ENCODE results near the gene MRPS14. TPM values are rescaled to one million over a fixed set of nuclear protein-coding genes. Genes with fewer than 3 reads are reported as not detected.
"Not testable (repeated sequence)": the region's sequence is repeated elsewhere in the genome, so short reads cannot be mapped to it uniquely, and the experiment has no call there.

MRPS14 gene
- 10 to 100 TPM; 34.0 to 38.4 TPM for total RNA-seq

GRCh38 chr1:175023043-175023921 lies at the start of gene MRPS14:
Gene MRPS14 (minus strand): TSS chr1:175023425. CDS start chr1:175023408, 17 bp downstream.
- POLR2A ChIA-PET: interaction anchor here (0.6 to 4.6 kb wide), 13 partner anchors 9 to 223 kb away, joined by 3 to 105 read pairs (median 3); partner anchors contain the start of genes CACYBP and TNN
- peak; percentile 95 for ATAC-seq (ENCODE audit: low read depth)
- Mint-ChIP-seq H3K9me3 (peaks cover 1% of the 10 kb centered on the region), H3K27ac (peak within 1 kb of the TSS; percentile 93), H3K36me3 (peaks cover 5% of the 10 kb centered on the region), H3K4me1 (peaks cover 25% of the 10 kb centered on the region), H3K27me3 (no peaks in the 10 kb centered on the region), H3K4me3 (peak within 1 kb of the TSS; percentile 93)
- DNase-seq: peak; percentile 96

GRCh38 chr1:175072099-175072951 lies 49.1 kb upstream of the MRPS14 start:
- ATAC-seq (ENCODE audit: low read depth) (peak; percentile 83), DNase-seq (no peak)
- POLR2A ChIA-PET: no interaction called here
- H3K9me3 Mint-ChIP-seq: no peaks in the 10 kb centered on the region
- no peak overlapping the region for H3K27ac Mint-ChIP-seq
- H3K36me3 Mint-ChIP-seq: no peaks in the 10 kb centered on the region
- H3K4me3 Mint-ChIP-seq: peak overlapping the region; percentile 73
- H3K27me3 Mint-ChIP-seq: peaks cover 14% of the 10 kb centered on the region
- peaks cover 15% of the 10 kb centered on the region for H3K4me1 Mint-ChIP-seq

GRCh38 chr1:175071276-175071943 lies 48.2 kb upstream of the MRPS14 start:
- Mint-ChIP-seq H3K36me3 (no peaks in the 10 kb centered on the region), H3K4me1 (peaks cover 15% of the 10 kb centered on the region), H3K9me3 (no peaks in the 10 kb centered on the region), H3K27ac (no peak overlapping the region), H3K27me3 (peaks cover 15% of the 10 kb centered on the region), H3K4me3 (no peak overlapping the region)
- ATAC-seq (ENCODE audit: low read depth): no peak
- no peak for DNase-seq
- POLR2A ChIA-PET: no interaction called here

- ATAC-seq (ENCODE audit: low read depth) (no peak), DNase-seq (no peak)
- POLR2A ChIA-PET: no interaction called here
- Mint-ChIP-seq H3K9me3 (no peaks in the 10 kb centered on the region), H3K27ac (no peak overlapping the region), H3K36me3 (no peaks in the 10 kb centered on the region), H3K4me1 (peaks cover 15% of the 10 kb centered on the region), H3K27me3 (peaks cover 20% of the 10 kb centered on the region), H3K4me3 (no peak overlapping the region)
Observed at GRCh38 chr1:175070818-175071217, 47.6 kb upstream of the MRPS14 start.

GRCh38 chr1:175067362-175068106 lies 44.3 kb upstream of the MRPS14 start, which contains the start of gene TNN:
Gene TNN (plus strand): TSS chr1:175067833. CDS start chr1:175077419, 9,586 bp downstream.
- POLR2A ChIA-PET: interaction anchor here (0.8 kb wide), 1 partner anchor 44 kb away, joined by 3 read pairs; the partner anchor contains the start of gene MRPS14
- Mint-ChIP-seq H3K4me3 (no peak within 1 kb of the TSS), H3K27me3 (peaks cover 18% of the 10 kb centered on the region), H3K27ac (no peak within 1 kb of the TSS), H3K4me1 (peaks cover 10% of the 10 kb centered on the region), H3K9me3 (no peaks in the 10 kb centered on the region), H3K36me3 (no peaks in the 10 kb centered on the region)
- no peak for DNase-seq
- ATAC-seq (ENCODE audit: low read depth): no peak

- ATAC-seq (ENCODE audit: low read depth) (no peak), DNase-seq (no peak)
- H3K9me3 Mint-ChIP-seq: no peaks in the 10 kb centered on the region
- H3K4me3 Mint-ChIP-seq: no peak overlapping the region
- no peaks in the 10 kb centered on the region for H3K4me1 Mint-ChIP-seq
- POLR2A ChIA-PET: no interaction called here
- H3K27me3 Mint-ChIP-seq: peaks cover 23% of the 10 kb centered on the region
- no peak overlapping the region for H3K27ac Mint-ChIP-seq
- no peaks in the 10 kb centered on the region for H3K36me3 Mint-ChIP-seq
Observed at GRCh38 chr1:175062858-175063257, 39.6 kb upstream of the MRPS14 start.

GRCh38 chr1:175062339-175062738 lies 39.1 kb upstream of the MRPS14 start:
- Mint-ChIP-seq H3K4me1 (no peaks in the 10 kb centered on the region), H3K36me3 (no peaks in the 10 kb centered on the region), H3K27me3 (peaks cover 27% of the 10 kb centered on the region), H3K4me3 (no peak overlapping the region), H3K9me3 (no peaks in the 10 kb centered on the region), H3K27ac (no peak overlapping the region)
- ATAC-seq (ENCODE audit: low read depth) (no peak), DNase-seq (no peak)
- POLR2A ChIA-PET: no interaction called here

GRCh38 chr1:175054736-175055135 lies 31.5 kb upstream of the MRPS14 start:
- DNase-seq (no peak), ATAC-seq (ENCODE audit: low read depth) (no peak)
- Mint-ChIP-seq H3K4me3 (no peak overlapping the region), H3K4me1 (no peaks in the 10 kb centered on the region), H3K27ac (no peak overlapping the region), H3K36me3 (no peaks in the 10 kb centered on the region), H3K9me3 (peaks cover 3% of the 10 kb centered on the region), H3K27me3 (peaks cover 24% of the 10 kb centered on the region)
- POLR2A ChIA-PET: no interaction called here

- H3K27ac Mint-ChIP-seq: no peak overlapping the region
- H3K4me3 Mint-ChIP-seq: no peak overlapping the region
- no peaks in the 10 kb centered on the region for H3K4me1 Mint-ChIP-seq
- POLR2A ChIA-PET: no interaction called here
- no peaks in the 10 kb centered on the region for H3K9me3 Mint-ChIP-seq
- no peak for DNase-seq
- H3K27me3 Mint-ChIP-seq: peaks cover 24% of the 10 kb centered on the region
- H3K36me3 Mint-ChIP-seq: no peaks in the 10 kb centered on the region
- ATAC-seq (ENCODE audit: low read depth): no peak
Observed at GRCh38 chr1:175050992-175051391, 27.8 kb upstream of the MRPS14 start.

- H3K27me3 Mint-ChIP-seq: peaks cover 22% of the 10 kb centered on the region
- H3K27ac Mint-ChIP-seq: no peak overlapping the region
- H3K4me1 Mint-ChIP-seq: no peaks in the 10 kb centered on the region
- DNase-seq (no peak), ATAC-seq (ENCODE audit: low read depth) (no peak)
- no peak overlapping the region for H3K4me3 Mint-ChIP-seq
- H3K9me3 Mint-ChIP-seq: no peaks in the 10 kb centered on the region
- POLR2A ChIA-PET: no interaction called here
- H3K36me3 Mint-ChIP-seq: no peaks in the 10 kb centered on the region
Observed at GRCh38 chr1:175045519-175045918, 22.3 kb upstream of the MRPS14 start.

- H3K9me3 Mint-ChIP-seq: no peaks in the 10 kb centered on the region
- H3K27ac Mint-ChIP-seq: no peak overlapping the region
- POLR2A ChIA-PET: no interaction called here
- no peak for ATAC-seq (ENCODE audit: low read depth)
- H3K4me1 Mint-ChIP-seq: no peaks in the 10 kb centered on the region
- no peaks in the 10 kb centered on the region for H3K36me3 Mint-ChIP-seq
- no peak overlapping the region for H3K4me3 Mint-ChIP-seq
- peaks cover 22% of the 10 kb centered on the region for H3K27me3 Mint-ChIP-seq
- DNase-seq: no peak
Observed at GRCh38 chr1:175045097-175045496, 21.9 kb upstream of the MRPS14 start.

GRCh38 chr1:175044591-175044990 lies 21.4 kb upstream of the MRPS14 start:
- H3K36me3 Mint-ChIP-seq; POLR2A ChIA-PET; ATAC-seq (ENCODE audit: low read depth); H3K4me1 Mint-ChIP-seq; H3K9me3 Mint-ChIP-seq; DNase-seq; H3K27ac Mint-ChIP-seq; H3K4me3 Mint-ChIP-seq: not testable (repeated sequence)
- peaks cover 22% of the 10 kb centered on the region for H3K27me3 Mint-ChIP-seq
